Panc1 (cell line): ENCODE results near the gene ASCL2. TPM values are rescaled to one million over a fixed set of nuclear protein-coding genes. Genes with fewer than 3 reads are reported as not detected.

ENCODE experiments used
- ATAC-seq: fragments of 200-7000 bp; cut with Tn5 transposase; 2 replicates; pipeline ENCODE4 v1.9.1; 2020; ENCODE audit warnings: mild to moderate bottlenecking, moderate library complexity
- BruUV-seq: library from RNA; stranded (reverse); fragments of 400-500 nt; replicated peaks from 2 replicates; lab custom pipeline; 2021; lab: Mats Ljungman, UMichigan
- CTCF ChIA-PET: fragments of 300-600 bp; sonication (Branson Sonifier 250); formaldehyde crosslinking; loops from one replicate; lab custom pipeline; 2022; ENCODE audit warnings: antibody characterized with exemption; lab: Charles Lee
- POLR2A ChIA-PET: fragments of 300-600 bp; sonication (Branson Sonifier 250); formaldehyde crosslinking; loops from one replicate; lab custom pipeline; 2022; ENCODE audit warnings: antibody characterized with exemption; lab: Charles Lee
- DNase-seq: peaks from one replicate; pipeline ENCODE4 v3.0.0-alpha.2; 2010; ENCODE audit warnings: low read depth, low spot score
- H3K27ac ChIP-seq: 2 replicates; pipeline ENCODE4 v1.5.1; 2011; ENCODE audit warnings: mild to moderate bottlenecking, low read length, inconsistent platforms
- H3K27me3 ChIP-seq: fragments of 200-500 bp; sonication (Bioruptor generic); 2 replicates; pipeline ENCODE4 v1.6.0; 2014; ENCODE audit warnings: low read length, inconsistent platforms; ENCODE audit not compliant: control insufficient read depth, insufficient read depth
- H3K36me3 ChIP-seq: fragments of 200-500 bp; sonication (Bioruptor generic); 2 replicates; pipeline ENCODE4 v1.5.1; 2014; ENCODE audit warnings: inconsistent platforms, mild to moderate bottlenecking, low read length, moderate library complexity; ENCODE audit not compliant: control insufficient read depth, insufficient read depth
- H3K4me1 ChIP-seq: 2 replicates; pipeline ENCODE4 v1.5.1; 2011; ENCODE audit warnings: inconsistent platforms, mild to moderate bottlenecking, low read length, moderate library complexity; ENCODE audit not compliant: control insufficient read depth, insufficient read depth
- H3K4me3 ChIP-seq, 2 experiments: 2 replicates each; pipeline ENCODE4 v1.5.1; 2011 to 2012; ENCODE audit warnings: low read depth in 2 of 2, low read length in 2 of 2, mild to moderate bottlenecking in 2 of 2, inconsistent platforms in 1 of 2, moderate library complexity in 1 of 2
- H3K9me3 ChIP-seq: fragments of 200-500 bp; sonication (Bioruptor generic); 2 replicates; pipeline ENCODE4 v1.5.1; 2014; ENCODE audit warnings: low read depth, mild to moderate bottlenecking, inconsistent platforms, low read length, moderate library complexity; ENCODE audit not compliant: control insufficient read depth, insufficient read depth
- POLR2AphosphoS5 ChIP-seq: IDR thresholded peaks from 2 replicates; pipeline ENCODE4 v1.6.1; 2012; ENCODE audit warnings: mild to moderate bottlenecking, low read depth, low read length, moderate library complexity
- SIN3A ChIP-seq: IDR thresholded peaks from 2 replicates; pipeline ENCODE4 v1.6.1; 2012; ENCODE audit warnings: low read depth, mild to moderate bottlenecking, low read length, moderate library complexity, borderline replicate concordance; ENCODE audit not compliant: insufficient read depth
- TCF7L2 ChIP-seq: IDR thresholded peaks from 2 replicates; pipeline ENCODE4 v1.6.1; 2011; ENCODE audit warnings: mild to moderate bottlenecking, low read depth, low read length, inconsistent platforms
- in situ Hi-C: cut with HindIII; loops from 2 replicates; pipeline ENCODE4 v1.10.0; 2016; ENCODE audit warnings: low sequenced_read_pairs, low pct_unique_long_range_greater_than_20kb
- intact Hi-C: fragments of 100-400 bp; cut with micrococcal nuclease; formaldehyde crosslinking; loops from one replicate; pipeline ENCODE4 v1.10.0; 2022; ENCODE audit not compliant: unreplicated experiment
- total RNA-seq: library from RNA; stranded (reverse); gene quantifications from one replicate; pipeline ENCODE4 v1.2.1, GENCODE V29; 2021; ENCODE audit not compliant: unreplicated experiment
- TF ChIP-seq, protein P1 (sequence below): fragments of 450-650 bp; IDR thresholded peaks from 2 replicates; pipeline ENCODE4 v1.5.1; 2017; ENCODE audit warnings: mild to moderate bottlenecking
- TF ChIP-seq, protein P2 (sequence below), 2 experiments: IDR thresholded peaks; 2 replicates each; pipeline ENCODE4 v1.6.1; 2011 to 2012; ENCODE audit warnings: low read depth in 2 of 2, control low read depth in 1 of 2, low read length in 1 of 2, mild to moderate bottlenecking in 1 of 2, moderate library complexity in 1 of 2; ENCODE audit not compliant: insufficient read depth in 1 of 2

The ASCL2 gene
- total RNA-seq, 1 experiment from 2014 or later: not detected

DNA sequence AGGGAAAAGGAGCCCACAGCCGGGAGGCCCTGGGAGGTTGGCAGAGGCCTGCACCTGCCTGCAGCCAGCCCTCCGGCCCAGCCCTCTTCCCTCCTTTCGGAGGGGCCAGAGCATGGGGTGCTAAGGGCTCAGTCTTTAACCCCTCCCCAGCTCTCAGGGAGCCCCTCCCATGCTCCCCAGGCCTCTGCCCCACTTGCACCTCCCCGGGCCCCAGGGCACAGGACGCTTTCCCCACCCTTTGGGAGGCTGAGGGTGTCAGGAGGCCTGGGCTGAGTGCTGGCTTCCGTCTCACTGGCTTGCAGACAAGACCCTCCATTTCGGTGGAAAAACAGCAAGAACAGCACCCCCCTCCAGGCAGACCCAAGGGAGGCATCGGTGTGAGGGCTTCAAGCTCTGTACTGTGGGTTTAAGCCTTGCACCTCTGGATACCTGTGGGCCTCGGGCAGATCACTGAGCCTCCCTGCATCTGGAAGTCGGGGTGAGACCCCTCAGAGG, 7.3 kb downstream of the ASCL2 start:
- H3K36me3 ChIP-seq: no peaks in the 10 kb centered on the region
- in situ Hi-C loops: no loop called here
- intact Hi-C loops: no loop called here
- no peaks in the 10 kb centered on the region; the same call in none of the 2 replicates for H3K27me3 ChIP-seq
- no TSS peak for BruUV-seq
- H3K9me3 ChIP-seq: no peaks in the 10 kb centered on the region
- no peaks in the 10 kb centered on the region for H3K4me1 ChIP-seq
- no peak for DNase-seq
- TF ChIP-seq, protein P1, sequence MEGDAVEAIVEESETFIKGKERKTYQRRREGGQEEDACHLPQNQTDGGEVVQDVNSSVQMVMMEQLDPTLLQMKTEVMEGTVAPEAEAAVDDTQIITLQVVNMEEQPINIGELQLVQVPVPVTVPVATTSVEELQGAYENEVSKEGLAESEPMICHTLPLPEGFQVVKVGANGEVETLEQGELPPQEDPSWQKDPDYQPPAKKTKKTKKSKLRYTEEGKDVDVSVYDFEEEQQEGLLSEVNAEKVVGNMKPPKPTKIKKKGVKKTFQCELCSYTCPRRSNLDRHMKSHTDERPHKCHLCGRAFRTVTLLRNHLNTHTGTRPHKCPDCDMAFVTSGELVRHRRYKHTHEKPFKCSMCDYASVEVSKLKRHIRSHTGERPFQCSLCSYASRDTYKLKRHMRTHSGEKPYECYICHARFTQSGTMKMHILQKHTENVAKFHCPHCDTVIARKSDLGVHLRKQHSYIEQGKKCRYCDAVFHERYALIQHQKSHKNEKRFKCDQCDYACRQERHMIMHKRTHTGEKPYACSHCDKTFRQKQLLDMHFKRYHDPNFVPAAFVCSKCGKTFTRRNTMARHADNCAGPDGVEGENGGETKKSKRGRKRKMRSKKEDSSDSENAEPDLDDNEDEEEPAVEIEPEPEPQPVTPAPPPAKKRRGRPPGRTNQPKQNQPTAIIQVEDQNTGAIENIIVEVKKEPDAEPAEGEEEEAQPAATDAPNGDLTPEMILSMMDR: no peak
- TF ChIP-seq, protein P2, sequence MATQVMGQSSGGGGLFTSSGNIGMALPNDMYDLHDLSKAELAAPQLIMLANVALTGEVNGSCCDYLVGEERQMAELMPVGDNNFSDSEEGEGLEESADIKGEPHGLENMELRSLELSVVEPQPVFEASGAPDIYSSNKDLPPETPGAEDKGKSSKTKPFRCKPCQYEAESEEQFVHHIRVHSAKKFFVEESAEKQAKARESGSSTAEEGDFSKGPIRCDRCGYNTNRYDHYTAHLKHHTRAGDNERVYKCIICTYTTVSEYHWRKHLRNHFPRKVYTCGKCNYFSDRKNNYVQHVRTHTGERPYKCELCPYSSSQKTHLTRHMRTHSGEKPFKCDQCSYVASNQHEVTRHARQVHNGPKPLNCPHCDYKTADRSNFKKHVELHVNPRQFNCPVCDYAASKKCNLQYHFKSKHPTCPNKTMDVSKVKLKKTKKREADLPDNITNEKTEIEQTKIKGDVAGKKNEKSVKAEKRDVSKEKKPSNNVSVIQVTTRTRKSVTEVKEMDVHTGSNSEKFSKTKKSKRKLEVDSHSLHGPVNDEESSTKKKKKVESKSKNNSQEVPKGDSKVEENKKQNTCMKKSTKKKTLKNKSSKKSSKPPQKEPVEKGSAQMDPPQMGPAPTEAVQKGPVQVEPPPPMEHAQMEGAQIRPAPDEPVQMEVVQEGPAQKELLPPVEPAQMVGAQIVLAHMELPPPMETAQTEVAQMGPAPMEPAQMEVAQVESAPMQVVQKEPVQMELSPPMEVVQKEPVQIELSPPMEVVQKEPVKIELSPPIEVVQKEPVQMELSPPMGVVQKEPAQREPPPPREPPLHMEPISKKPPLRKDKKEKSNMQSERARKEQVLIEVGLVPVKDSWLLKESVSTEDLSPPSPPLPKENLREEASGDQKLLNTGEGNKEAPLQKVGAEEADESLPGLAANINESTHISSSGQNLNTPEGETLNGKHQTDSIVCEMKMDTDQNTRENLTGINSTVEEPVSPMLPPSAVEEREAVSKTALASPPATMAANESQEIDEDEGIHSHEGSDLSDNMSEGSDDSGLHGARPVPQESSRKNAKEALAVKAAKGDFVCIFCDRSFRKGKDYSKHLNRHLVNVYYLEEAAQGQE (IDR thresholded peaks at IDR 0.05; ENCODE audit: insufficient read depth in 1 of 2, low read depth in 2 of 2, low read length in 1 of 2): no peak
- TF ChIP-seq SIN3A (no peak), TCF7L2 (no peak), POLR2AphosphoS5 (no peak)
- ChIA-PET POLR2A (no interaction called here), CTCF (interaction anchor here (0.5 kb wide), 1 partner anchor 127 kb away, joined by 5 read pairs; no protein-coding TSS in a partner anchor)
- no peak for ATAC-seq
- no peak overlapping the region for H3K4me3 ChIP-seq
- H3K27ac ChIP-seq: no peak overlapping the region

DNA sequence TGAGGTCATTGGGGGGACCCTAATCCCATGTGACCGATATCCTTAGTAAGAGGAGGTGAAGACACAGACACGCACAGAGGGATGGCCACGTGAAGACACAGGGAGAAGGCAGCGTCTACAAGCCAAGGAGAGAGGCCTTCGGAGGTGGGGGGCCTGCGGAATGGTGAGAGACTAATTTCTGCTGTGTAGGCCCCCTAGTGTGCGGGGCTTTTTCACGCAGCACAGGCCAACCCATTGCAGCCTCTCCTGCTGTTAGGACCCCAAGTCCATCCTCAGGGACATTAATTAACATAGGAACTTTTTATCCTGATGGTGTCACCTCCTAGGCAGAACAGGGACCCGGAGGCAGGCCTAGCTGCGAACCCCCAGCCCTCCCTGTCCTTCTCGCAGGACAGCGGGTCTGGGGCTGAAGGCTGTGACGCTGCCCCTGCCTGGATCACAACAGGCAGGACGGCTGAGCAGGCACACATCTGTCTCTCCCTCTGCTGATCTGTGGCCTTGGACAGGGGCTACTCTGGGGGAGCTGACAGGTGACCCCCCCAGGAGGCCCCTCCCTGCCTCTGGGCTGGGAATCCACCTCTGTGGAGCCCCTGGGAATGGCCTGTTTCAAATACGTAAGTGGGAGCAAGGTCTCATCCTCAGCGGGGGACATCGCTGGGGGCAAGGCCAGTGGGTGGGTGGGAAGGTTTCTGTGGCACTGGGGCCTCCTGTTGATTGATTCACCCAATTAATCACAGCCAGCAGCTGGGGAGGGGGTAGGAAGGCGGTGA, 7.9 kb downstream of the ASCL2 start:
- no peaks in the 10 kb centered on the region for H3K36me3 ChIP-seq
- in situ Hi-C loops: no loop called here
- no peaks in the 10 kb centered on the region for H3K9me3 ChIP-seq
- intact Hi-C loops: no loop called here
- ChIA-PET POLR2A (no interaction called here), CTCF (no interaction called here)
- no peak for DNase-seq
- ATAC-seq: no peak
- no peak overlapping the region for H3K4me3 ChIP-seq
- no peak overlapping the region for H3K27ac ChIP-seq
- no peaks in the 10 kb centered on the region for H3K27me3 ChIP-seq
- H3K4me1 ChIP-seq: no peaks in the 10 kb centered on the region
- TF ChIP-seq, protein P1: no peak
- TF ChIP-seq SIN3A: no peak
- TF ChIP-seq, protein P2 (IDR thresholded peaks at IDR 0.05; ENCODE audit: insufficient read depth in 1 of 2, low read depth in 2 of 2, low read length in 1 of 2): no peak
- no peak for TF ChIP-seq POLR2AphosphoS5
- TF ChIP-seq TCF7L2: no peak
- no TSS peak for BruUV-seq
